GOT3 (cell line): ENCODE data around the gene SHPK.

Experiments used
- DNase-seq: peaks from one replicate; lab custom pipeline; 2025; ENCODE audit warnings: mixed read lengths; lab: John Stamatoyannopoulos, UW

Gene SHPK

GRCh38 chr17:3636154-3636907, at the start of gene SHPK, which contains the start of gene CTNS:
TSS of gene SHPK (minus strand) at chr17:3636250. CDS start at chr17:3636219, 31 bp downstream.
TSS of gene CTNS (plus strand) at chr17:3636760. CDS start at chr17:3640207, 3,447 bp downstream.
- DNase-seq: peak; percentile 78

- no peak for DNase-seq
Observed at GRCh38 chr17:3685174-3685573, 49.1 kb upstream of the SHPK start.

- no peak for DNase-seq
Observed at GRCh38 chr17:3683054-3683511, 47.0 kb upstream of the SHPK start.

- DNase-seq: no peak
Observed at GRCh38 chr17:3682033-3682432, 46.0 kb upstream of the SHPK start.

- DNase-seq: no peak
Observed at GRCh38 chr17:3681565-3681964, 45.5 kb upstream of the SHPK start.

GRCh38 chr17:3681057-3681456, 45.0 kb upstream of the SHPK start:
- no peak for DNase-seq

- DNase-seq: no peak
Observed at GRCh38 chr17:3679531-3680126, 43.6 kb upstream of the SHPK start.

GRCh38 chr17:3678821-3679530, 42.9 kb upstream of the SHPK start:
- no peak for DNase-seq

- no peak for DNase-seq
Observed at GRCh38 chr17:3678095-3678820, 42.2 kb upstream of the SHPK start.

GRCh38 chr17:3675886-3676285, 39.8 kb upstream of the SHPK start:
- no peak for DNase-seq

- DNase-seq: no peak
Observed at GRCh38 chr17:3672571-3672970, 36.5 kb upstream of the SHPK start.

GRCh38 chr17:3669548-3669947, 33.5 kb upstream of the SHPK start:
- no peak for DNase-seq

GRCh38 chr17:3669085-3669347, 33.0 kb upstream of the SHPK start:
- no peak for DNase-seq

GRCh38 chr17:3668279-3669084, 32.4 kb upstream of the SHPK start, which contains the start of the genes EMC6 and TAX1BP3:
TSS of gene EMC6 (plus strand) at chr17:3668812. CDS start at chr17:3669147, 335 bp downstream.
TSS of gene TAX1BP3 (minus strand) at chr17:3668578. CDS start at chr17:3668526, 52 bp downstream.
- DNase-seq: peak; percentile 97

GRCh38 chr17:3667366-3668278, 31.6 kb upstream of the SHPK start:
- peak; percentile 77 for DNase-seq

- DNase-seq: no peak
Observed at GRCh38 chr17:3666516-3666915, 30.5 kb upstream of the SHPK start.

GRCh38 chr17:3665834-3666233, 29.8 kb upstream of the SHPK start:
- no peak for DNase-seq

- DNase-seq: no peak
Observed at GRCh38 chr17:3663102-3664011, 27.3 kb upstream of the SHPK start.

- DNase-seq: no peak
Observed at GRCh38 chr17:3660311-3660891, 24.4 kb upstream of the SHPK start.
